Activated T-helper 1 cell treated with anti-CD3 and anti-CD28 coated beads, Interleukin-12 subunit alpha, Interleukin-12 subunit beta, Interleukin-2, Interleukin-4 antibody, amounts not matched to agents 30 ng/mL and 10 ng/mL and 1 ng/mL, durations not matched to agents 14 hours and 24 hours and 36 hours (primary cell): ENCODE measurements around the gene LGR4. TPM values are rescaled to one million over a fixed set of nuclear protein-coding genes. Genes with fewer than 3 reads are reported as not detected.
"Not testable (repeated sequence)": the region's sequence is repeated elsewhere in the genome, so short reads cannot be mapped to it uniquely, and the experiment has no call there.

Source experiments
- DNase-seq: peaks from one replicate; pipeline ENCODE4 v3.0.0; 2021; ENCODE audit warnings: low spot score
- H3K27ac Mint-ChIP-seq: one replicate; pipeline ENCODE4 v1.8.0; 2021; ENCODE audit warnings: mild to moderate bottlenecking, mixed read lengths
- H3K27me3 Mint-ChIP-seq: one replicate; pipeline ENCODE4 v1.8.0; 2022; ENCODE audit warnings: mild to moderate bottlenecking, moderate library complexity, mixed read lengths; ENCODE audit not compliant: insufficient read depth
- H3K36me3 Mint-ChIP-seq: one replicate; pipeline ENCODE4 v1.8.0; 2021; ENCODE audit warnings: low read depth, mixed read lengths
- H3K4me1 Mint-ChIP-seq: one replicate; pipeline ENCODE4 v1.8.0; 2021; ENCODE audit warnings: low read depth, mixed read lengths
- H3K4me3 Mint-ChIP-seq: one replicate; pipeline ENCODE4 v1.8.0; 2021; ENCODE audit warnings: mild to moderate bottlenecking, moderate library complexity, mixed read lengths
- H3K9me3 Mint-ChIP-seq: one replicate; pipeline ENCODE4 v1.8.0; 2021; ENCODE audit warnings: mixed read lengths
- intact Hi-C: fragments of 100-400 bp; cut with micrococcal nuclease; formaldehyde crosslinking; loops from one replicate; pipeline ENCODE4 v1.15.1; 2024
- total RNA-seq: library from RNA; stranded (reverse); gene quantifications from 2 replicates; pipeline ENCODE4 v1.2.3, GENCODE V29; 2022

The LGR4 gene
- total RNA-seq, 1 donor from 2014 or later = not detected

GRCh38 chr11:27464289-27464696, 8.3 kb downstream of the LGR4 start:
- Mint-ChIP-seq H3K27ac (no peak overlapping the region), H3K36me3 (no peaks in the 10 kb centered on the region), H3K27me3 (peaks cover 10% of the 10 kb centered on the region), H3K9me3 (no peaks in the 10 kb centered on the region), H3K4me3 (no peak overlapping the region), H3K4me1 (no peaks in the 10 kb centered on the region)
- DNase-seq = no peak
- intact Hi-C loops = no loop called here

DNA sequence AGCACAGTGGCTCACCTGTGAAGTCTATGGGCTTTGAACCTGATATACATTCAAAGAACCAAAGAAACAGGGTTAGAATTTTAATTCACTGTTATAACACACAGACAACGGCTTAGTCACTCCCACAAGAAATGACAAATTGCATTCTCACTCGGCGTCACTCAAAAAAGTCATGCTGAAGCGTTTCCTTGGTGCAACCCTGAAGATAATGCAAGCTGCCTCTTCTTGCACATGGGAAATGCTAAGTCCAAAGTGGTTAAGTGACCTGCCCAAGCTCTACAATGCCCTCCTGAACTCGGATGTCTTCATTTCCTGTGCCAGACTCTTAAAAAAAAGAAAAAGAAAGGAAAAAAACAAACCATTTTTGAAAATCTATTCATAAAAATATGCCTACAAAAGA, 10.0 kb downstream of the LGR4 start:
- H3K4me1 Mint-ChIP-seq = no peaks in the 10 kb centered on the region
- H3K9me3 Mint-ChIP-seq = no peaks in the 10 kb centered on the region
- no peak for DNase-seq
- H3K4me3 Mint-ChIP-seq = no peak overlapping the region
- no peaks in the 10 kb centered on the region for H3K36me3 Mint-ChIP-seq
- intact Hi-C loops = no loop called here
- peaks cover 4% of the 10 kb centered on the region for H3K27me3 Mint-ChIP-seq
- H3K27ac Mint-ChIP-seq = no peak overlapping the region

- intact Hi-C loops = no loop called here
- no peaks in the 10 kb centered on the region for H3K4me1 Mint-ChIP-seq
- no peaks in the 10 kb centered on the region for H3K9me3 Mint-ChIP-seq
- H3K27me3 Mint-ChIP-seq = peaks cover 3% of the 10 kb centered on the region
- no peak for DNase-seq
- no peak overlapping the region for H3K4me3 Mint-ChIP-seq
- H3K36me3 Mint-ChIP-seq = no peaks in the 10 kb centered on the region
- no peak overlapping the region for H3K27ac Mint-ChIP-seq
Observed at GRCh38 chr11:27460158-27460978, 12.2 kb downstream of the LGR4 start.

DNA sequence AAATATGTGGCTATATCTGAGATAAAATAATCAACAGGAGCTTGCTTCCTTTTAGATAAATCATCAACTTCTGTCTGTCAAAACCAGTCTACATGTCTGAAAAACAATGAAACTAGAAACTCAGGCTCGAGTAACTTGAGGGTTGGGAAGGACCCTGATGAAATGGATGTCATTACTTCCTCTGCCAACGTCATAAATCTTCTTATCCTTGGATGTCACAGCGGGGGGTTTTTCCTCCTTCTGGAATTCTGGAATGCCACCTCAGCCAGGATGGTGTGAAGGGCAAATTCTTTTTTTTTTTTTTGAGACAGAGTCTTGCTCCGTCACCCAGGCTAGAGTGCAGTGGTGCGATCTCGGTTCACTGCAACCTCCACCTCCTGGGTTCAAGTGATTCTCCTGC, 13.4 kb downstream of the LGR4 start:
- intact Hi-C loops = no loop called here
- Mint-ChIP-seq H3K4me3 (no peak overlapping the region), H3K4me1 (no peaks in the 10 kb centered on the region), H3K27ac (no peak overlapping the region), H3K36me3 (no peaks in the 10 kb centered on the region), H3K9me3 (no peaks in the 10 kb centered on the region), H3K27me3 (peaks cover 3% of the 10 kb centered on the region)
- no peak for DNase-seq

DNA sequence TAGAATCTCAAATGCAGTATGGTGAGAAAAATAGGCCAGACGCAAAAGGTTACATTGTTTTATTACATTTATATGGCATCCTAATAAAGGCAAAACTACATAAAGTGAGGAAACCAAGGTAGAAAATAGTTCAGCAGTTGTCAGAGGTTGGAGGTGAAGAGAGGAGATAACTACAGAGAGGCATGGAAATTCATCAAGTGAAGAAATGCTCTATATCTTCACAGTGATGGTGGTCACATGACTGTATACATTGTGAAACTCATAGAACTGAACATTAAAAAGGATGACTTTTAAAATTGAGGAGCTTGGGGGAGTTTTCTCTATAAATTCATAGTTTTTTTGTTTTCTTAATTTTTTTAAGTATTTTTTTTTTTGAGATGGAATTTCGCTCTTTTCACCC, 14.4 kb downstream of the LGR4 start:
- no peaks in the 10 kb centered on the region for H3K4me1 Mint-ChIP-seq
- no peak for DNase-seq
- no peaks in the 10 kb centered on the region for H3K9me3 Mint-ChIP-seq
- H3K36me3 Mint-ChIP-seq = no peaks in the 10 kb centered on the region
- no peak overlapping the region for H3K27ac Mint-ChIP-seq
- intact Hi-C loops = no loop called here
- H3K4me3 Mint-ChIP-seq = no peak overlapping the region
- H3K27me3 Mint-ChIP-seq = peaks cover 3% of the 10 kb centered on the region

GRCh38 chr11:27456795-27457329, 15.7 kb downstream of the LGR4 start:
- intact Hi-C loops = no loop called here
- H3K27ac Mint-ChIP-seq = no peak overlapping the region
- H3K4me1 Mint-ChIP-seq = no peaks in the 10 kb centered on the region
- no peak overlapping the region for H3K4me3 Mint-ChIP-seq
- H3K36me3 Mint-ChIP-seq = no peaks in the 10 kb centered on the region
- DNase-seq = no peak
- H3K9me3 Mint-ChIP-seq = no peaks in the 10 kb centered on the region
- peaks cover 3% of the 10 kb centered on the region for H3K27me3 Mint-ChIP-seq

DNA sequence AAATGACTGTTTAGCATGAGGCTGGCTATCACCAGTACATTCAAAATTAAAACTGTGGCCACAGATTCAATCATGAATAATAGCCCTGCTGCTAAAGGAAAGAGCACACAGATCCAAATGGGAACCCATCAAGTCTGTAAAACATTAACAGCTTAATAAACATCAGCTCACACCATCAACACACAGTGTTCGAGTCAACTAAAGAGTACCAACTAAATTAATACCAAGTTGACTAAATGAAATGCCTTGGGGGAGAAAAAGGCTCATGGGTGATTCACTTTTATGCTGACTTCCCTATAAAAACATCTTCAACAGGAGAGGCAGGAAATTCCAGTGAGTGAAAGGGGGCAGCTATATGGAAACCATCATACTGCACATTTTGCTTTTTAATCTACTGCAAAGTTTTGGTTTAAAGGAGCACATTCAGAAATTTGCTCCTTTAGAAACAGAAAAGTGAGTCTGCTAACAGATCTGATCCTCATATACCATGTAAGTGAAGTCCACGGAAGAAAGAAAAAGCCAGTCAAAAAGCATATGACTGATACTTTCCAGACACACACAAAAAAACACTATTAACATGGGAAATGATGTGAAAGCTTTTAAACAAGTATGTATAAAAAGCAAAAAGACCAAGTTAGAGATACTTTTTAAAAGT, 16.3 kb downstream of the LGR4 start:
- no peak overlapping the region for H3K4me3 Mint-ChIP-seq
- H3K36me3 Mint-ChIP-seq = no peaks in the 10 kb centered on the region
- DNase-seq = no peak
- H3K27me3 Mint-ChIP-seq = peaks cover 3% of the 10 kb centered on the region
- intact Hi-C loops = no loop called here
- no peak overlapping the region for H3K27ac Mint-ChIP-seq
- H3K4me1 Mint-ChIP-seq = no peaks in the 10 kb centered on the region
- no peaks in the 10 kb centered on the region for H3K9me3 Mint-ChIP-seq

DNA sequence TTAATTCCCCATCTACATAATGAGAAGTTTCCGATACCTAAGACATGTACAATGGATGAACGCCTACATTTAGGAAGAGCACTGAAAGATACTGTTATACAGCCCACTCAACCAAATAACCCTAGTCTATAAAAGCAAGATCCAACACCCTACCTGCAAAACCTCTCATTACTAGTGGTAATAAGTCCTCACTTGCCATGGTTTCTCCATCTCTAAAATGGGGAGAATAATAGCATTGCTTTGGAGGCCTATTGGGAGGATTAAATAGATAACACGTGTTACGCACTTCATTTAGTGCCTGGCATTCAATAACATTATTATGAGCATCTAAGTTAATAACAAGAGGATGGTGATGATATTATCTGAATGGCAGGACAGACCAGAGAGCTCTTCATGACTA, 16.9 kb downstream of the LGR4 start:
- Mint-ChIP-seq H3K27me3 (peaks cover 3% of the 10 kb centered on the region), H3K36me3 (no peaks in the 10 kb centered on the region), H3K27ac (no peak overlapping the region), H3K4me3 (no peak overlapping the region), H3K4me1 (no peaks in the 10 kb centered on the region), H3K9me3 (no peaks in the 10 kb centered on the region)
- intact Hi-C loops = no loop called here
- no peak for DNase-seq

GRCh38 chr11:27453701-27454100, 18.9 kb downstream of the LGR4 start:
- H3K9me3 Mint-ChIP-seq = no peaks in the 10 kb centered on the region
- H3K36me3 Mint-ChIP-seq = no peaks in the 10 kb centered on the region
- no peak overlapping the region for H3K27ac Mint-ChIP-seq
- intact Hi-C loops = no loop called here
- H3K4me1 Mint-ChIP-seq = no peaks in the 10 kb centered on the region
- no peak overlapping the region for H3K4me3 Mint-ChIP-seq
- H3K27me3 Mint-ChIP-seq = peaks cover 3% of the 10 kb centered on the region
- DNase-seq = no peak

- DNase-seq = no peak
- no peaks in the 10 kb centered on the region for H3K9me3 Mint-ChIP-seq
- no peak overlapping the region for H3K27ac Mint-ChIP-seq
- H3K36me3 Mint-ChIP-seq = no peaks in the 10 kb centered on the region
- peaks cover 3% of the 10 kb centered on the region for H3K27me3 Mint-ChIP-seq
- H3K4me3 Mint-ChIP-seq = no peak overlapping the region
- intact Hi-C loops = no loop called here
- no peaks in the 10 kb centered on the region for H3K4me1 Mint-ChIP-seq
Observed at GRCh38 chr11:27452147-27452546, 20.4 kb downstream of the LGR4 start.

DNA sequence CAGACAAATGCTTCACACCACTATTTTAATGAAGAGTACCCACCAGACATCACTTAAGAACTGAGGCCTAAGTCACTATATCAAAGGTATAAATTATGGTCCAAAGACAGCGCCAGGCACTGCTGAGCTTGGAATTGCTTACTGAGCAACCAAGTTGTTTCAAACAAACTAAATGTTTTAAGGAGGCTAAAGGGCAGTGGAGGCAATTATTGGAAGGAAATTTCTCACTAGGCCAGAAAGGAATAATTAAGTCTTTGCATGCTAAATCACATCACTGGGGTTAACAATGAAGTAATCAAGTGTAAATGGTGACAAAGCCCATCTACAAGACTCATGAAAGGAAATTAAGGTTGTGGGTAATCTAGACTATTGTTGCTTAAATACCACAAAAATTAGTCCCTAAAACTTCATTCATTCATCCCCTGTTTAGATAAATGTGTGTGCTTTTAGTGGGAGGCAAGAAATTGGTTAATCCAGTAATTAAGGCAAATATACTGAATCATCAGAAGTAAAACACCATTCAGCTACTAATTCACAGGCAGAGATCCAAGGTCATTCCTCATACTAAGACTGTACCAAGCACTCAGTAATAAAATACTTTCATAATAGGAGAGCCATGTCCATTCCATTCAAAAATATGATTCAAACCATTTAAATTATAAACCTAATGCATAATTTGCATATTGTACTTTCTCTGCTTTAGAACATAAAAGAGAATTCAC, 21.2 kb downstream of the LGR4 start:
- Mint-ChIP-seq H3K27ac (no peak overlapping the region), H3K36me3 (no peaks in the 10 kb centered on the region)
- intact Hi-C loops = no loop called here

DNA sequence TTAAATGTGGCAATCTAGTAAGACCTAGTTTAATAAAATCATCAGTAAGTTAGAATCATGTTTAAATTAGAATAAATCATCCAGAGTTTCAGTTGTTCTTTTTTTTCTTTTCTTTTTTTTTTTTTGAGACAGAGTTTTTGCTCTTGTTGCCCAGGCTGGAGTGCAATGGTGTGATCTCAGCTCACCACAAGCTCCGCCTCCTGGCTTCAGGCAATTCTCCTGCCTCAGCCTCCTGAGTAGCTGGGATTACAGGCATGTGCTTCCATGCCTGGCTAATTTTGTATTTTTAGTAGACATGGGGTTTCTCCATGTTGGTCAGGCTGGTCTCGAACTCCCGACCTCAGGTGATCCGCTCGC, 24.4 kb downstream of the LGR4 start:
- H3K27me3 Mint-ChIP-seq, intact Hi-C loops, H3K27ac Mint-ChIP-seq, H3K36me3 Mint-ChIP-seq, DNase-seq, H3K4me3 Mint-ChIP-seq, H3K4me1 Mint-ChIP-seq, H3K9me3 Mint-ChIP-seq: not testable (repeated sequence)

More for the DNA sequence above, 21.2 kb downstream of the LGR4 start:
- H3K27me3 Mint-ChIP-seq = peaks cover 3% of the 10 kb centered on the region
- DNase-seq = no peak
- H3K9me3 Mint-ChIP-seq = no peaks in the 10 kb centered on the region
- H3K4me1 Mint-ChIP-seq = no peaks in the 10 kb centered on the region
- H3K4me3 Mint-ChIP-seq = no peak overlapping the region
